Heart left ventricle (tissue), 16 donors: Measurements from ENCODE around the gene DYNLL1. TPM values are rescaled to one million over a fixed set of nuclear protein-coding genes. Genes with fewer than 3 reads are reported as not detected.

ENCODE experiments used
- ATAC-seq, 4 donors: fragments of 200-7000 bp; cut with Tn5 transposase; one replicate each; pipeline ENCODE4 v1.9.1; 2020 to 2022; ENCODE audit warnings: moderate library complexity in 4 of 4, mild to moderate bottlenecking in 3 of 4, moderate number of reproducible peaks in 1 of 4
- DNase-seq, 5 donors: peaks; one replicate each; pipeline ENCODE4 v3.0.0-alpha.2; 2020
- H3K27ac ChIP-seq, 12 donors: fragments of 200-600 bp; sonication (generic) in 4 of 12; one replicate each; pipeline versions ENCODE4 v1.5.0 to v1.8.0; 2016 to 2022; ENCODE audit warnings: mild to moderate bottlenecking in 2 of 12
- H3K27me3 ChIP-seq, 9 donors: fragments of 200-600 bp; sonication (generic) in 2 of 9; one replicate each; pipeline versions ENCODE4 v1.5.1 to v1.8.0; 2016 to 2022; ENCODE audit warnings: mild to moderate bottlenecking in 3 of 9
- H3K36me3 ChIP-seq, 9 donors: fragments of 200-600 bp; sonication (generic) in 2 of 9; one replicate each; pipeline versions ENCODE4 v1.5.0 to v1.8.0; 2018 to 2022; ENCODE audit warnings: mild to moderate bottlenecking in 2 of 9
- H3K4me1 ChIP-seq, 12 donors: fragments of 200-600 bp; sonication (generic) in 4 of 12; one replicate each; pipeline versions ENCODE4 v1.5.0 to v1.8.0; 2016 to 2022; ENCODE audit warnings: mild to moderate bottlenecking in 3 of 12
- H3K4me3 ChIP-seq, 12 donors: fragments of 200-600 bp; sonication (generic) in 4 of 12; one replicate each; pipeline versions ENCODE4 v1.5.0 to v1.8.0; 2017 to 2022; ENCODE audit warnings: mild to moderate bottlenecking in 9 of 12, moderate library complexity in 4 of 12
- H3K9me3 ChIP-seq, 12 donors: fragments of 200-600 bp; sonication (generic) in 4 of 12; one replicate each; pipeline versions ENCODE4 v1.5.0 to v1.8.0; 2016 to 2022; ENCODE audit warnings: mild to moderate bottlenecking in 1 of 12
- CTCF ChIP-seq, 12 donors: fragments of 200-600 bp; sonication (generic) in 4 of 12; IDR thresholded peaks; one replicate each; pipeline versions ENCODE4 v1.5.0 to v1.8.0; 2018 to 2022; ENCODE audit warnings: antibody characterized with exemption in 12 of 12, mild to moderate bottlenecking in 5 of 12
- POLR2A ChIP-seq, 2 donors: fragments of 450-650 bp; IDR thresholded peaks; one replicate each; pipeline ENCODE4 v1.6.1; 2017; ENCODE audit warnings: antibody characterized with exemption in 2 of 2, mild to moderate bottlenecking in 2 of 2, moderate library complexity in 2 of 2
- WGBS, 4 donors: extraction: QIAGEN DNeasy Blood & Tissue Kit in 2 of 4; methylation state at CpG; one replicate each; pipeline versions ENCODE4 v1.1.5 to v1.1.7; 2013 to 2018; 5-methylcytosine and 5-hydroxymethylcytosine counted together
- intact Hi-C, 10 donors: fragments of 100-400 bp; cut with DNase I; formaldehyde crosslinking; loops; one replicate each; pipeline versions ENCODE4 v1.11.1 to v1.14.2; 2022
- polyA plus RNA-seq, 2 donors: library from polyadenylated mRNA; stranded (reverse); fragments of 200-250 nt; gene quantifications; one replicate each; pipeline ENCODE4 v1.2.3, GENCODE V29; 2013
- total RNA-seq, 9 donors: library from RNA; depleted of rRNA in 2 of 9; stranded (reverse); fragments of >200 nt in 2 of 9; fragmentation: NEBNext Ultra II Directional in 3 of 9; extraction: Animal tissue kit (Norgen Biotek cat#: 25700) in 3 of 9; gene quantifications; one replicate each; pipeline versions ENCODE4 v1.1.0 to v1.2.4, GENCODE V29; 2016 to 2023
- donor health status: ischemic (EF 13 %, LVEDD 7.1; RV severe dilation, severe dysfunction).
- donor health status: healthy with polysubstance abuse.
- donor health status: DM: no; HTN: yes; CAD: no.
- donor health status: DM: no; HTN: no; CAD: no.
- donor health status: ischemic (EF 25% LVEDD 6.9; RV normal size, moderate dysfunction).
- donor health status: ischemic (EF 25% LVEDD 5.7; RV mildly dilated, moderate dysfunction).
- donor health status: healthy.
- donor health status: DM: yes; HTN: yes; CAD: no.
- donor health status: ischemic (EF 35%, LVEDD 5.7; RV mildly dilated, moderate dysfunction).
- donor health status: nonischemic (EF 11% LVEDD 7.7; RV severe dilation, severe dysfunction).
- donor health status: DM: yes; HTN: yes; CAD: no.
- donor health status: PGD.
- donor health status: ischemic (EF 29% LVEDD 5.4; RV normal size, mild dysfunction).
- donor health status: nonischemic (EF 23%, LVEDD 6.1; RV moderate dilation, normal function).

The DYNLL1 gene
- total and polyA plus RNA-seq, 11 donors, result 92.2 to 320 (median 148) TPM

- 89 to 95% (median 94%) methylated on average over 3 of the region's 3 CpGs for WGBS, 4 donors
- Histone ChIP-seq H3K27me3 (no peaks in the 10 kb centered on the region), H3K4me3 (no peak overlapping the region), H3K9me3 (no peaks in the 10 kb centered on the region), H3K4me1 (no peaks in the 10 kb centered on the region), H3K36me3 (peaks cover 0 to 82% (median 60%) of the 10 kb centered on the region in 9 donors), H3K27ac (no peak overlapping the region)
- DNase-seq (no peak), ATAC-seq (no peak)
- TF ChIP-seq CTCF (IDR thresholded peaks at IDR 0.05) (no peak), POLR2A (IDR thresholded peaks at IDR 0.05) (no peak)
- intact Hi-C loops, result no loop called here
Measured at GRCh38 chr12:120453060-120453750, 42.7 kb upstream of the DYNLL1 start.

GRCh38 chr12:120453977-120454376 lies 41.9 kb upstream of the DYNLL1 start:
- TF ChIP-seq CTCF (IDR thresholded peaks at IDR 0.05) (peak in 11 of 12 donors; percentile 23 to 71 (median 51)), POLR2A (IDR thresholded peaks at IDR 0.05) (no peak)
- H3K4me1 ChIP-seq, result no peaks in the 10 kb centered on the region
- intact Hi-C loops, result no loop called here
- 78 to 84% (median 79%) methylated on average over 4 of the region's 4 CpGs for WGBS, 4 donors
- H3K9me3 ChIP-seq, result no peaks in the 10 kb centered on the region
- peaks cover 0 to 89% (median 67%) of the 10 kb centered on the region in 9 donors for H3K36me3 ChIP-seq
- no peak for DNase-seq
- no peak overlapping the region for H3K27ac ChIP-seq
- peak in 1 of 4 donors; percentile 36 for ATAC-seq
- H3K4me3 ChIP-seq, result no peak overlapping the region
- H3K27me3 ChIP-seq, result no peaks in the 10 kb centered on the region

- no peak overlapping the region for H3K27ac ChIP-seq
- TF ChIP-seq POLR2A (IDR thresholded peaks at IDR 0.05), result no peak
- no peak for TF ChIP-seq CTCF (IDR thresholded peaks at IDR 0.05)
- H3K27me3 ChIP-seq, result no peaks in the 10 kb centered on the region
Measured at GRCh38 chr12:120455302-120455701, 40.6 kb upstream of the DYNLL1 start.

GRCh38 chr12:120457133-120457532 lies 38.8 kb upstream of the DYNLL1 start:
- 78 to 83% (median 81%) methylated on average over 6 of the region's 6 CpGs for WGBS, 4 donors
- ATAC-seq (peak in 1 of 4 donors; percentile 20), DNase-seq (no peak)
- no peak overlapping the region for H3K4me3 ChIP-seq
- no peaks in the 10 kb centered on the region for H3K4me1 ChIP-seq
- TF ChIP-seq CTCF (IDR thresholded peaks at IDR 0.05) (peak in 3 of 12 donors; percentile 16 to 27 (median 26)), POLR2A (IDR thresholded peaks at IDR 0.05) (no peak)
- H3K36me3 ChIP-seq, result peaks cover 0 to 96% (median 85%) of the 10 kb centered on the region in 9 donors
- H3K27me3 ChIP-seq, result no peaks in the 10 kb centered on the region
- no peaks in the 10 kb centered on the region for H3K9me3 ChIP-seq
- no peak overlapping the region for H3K27ac ChIP-seq
- intact Hi-C loops, result no loop called here

More at GRCh38 chr12:120455302-120455701, 40.6 kb upstream of the DYNLL1 start:
- intact Hi-C loops, result no loop called here
- no peak overlapping the region for H3K4me3 ChIP-seq
- H3K4me1 ChIP-seq, result no peaks in the 10 kb centered on the region
- peaks cover 0 to 93% (median 78%) of the 10 kb centered on the region in 9 donors for H3K36me3 ChIP-seq
- 89 to 99% (median 93%) methylated on average over 7 of the region's 7 CpGs for WGBS, 4 donors
- DNase-seq, result no peak
- H3K9me3 ChIP-seq, result no peaks in the 10 kb centered on the region
- ATAC-seq, result no peak
